Frontal cortex (tissue), 4 donors: ENCODE data around the gene LMX1B. TPM values are rescaled to one million over a fixed set of nuclear protein-coding genes. Genes with fewer than 3 reads are reported as not detected.
A peak's percentile ranks its signal among the peaks of the same experiment; 100 is the strongest.

Source experiments
- DNase-seq, 2 donors: peaks; one replicate each; pipeline ENCODE4 v3.0.0; 2012; ENCODE audit warnings: low spot score in 2 of 2
- FAIRE-seq: peaks from 2 replicates; lab custom pipeline; 2012; peaks lifted over from hg19 to GRCh38; lab: Jason Lieb, UNC
- total RNA-seq: library from RNA; depleted of rRNA; stranded (reverse); fragments of >200 nt; gene quantifications from one replicate; pipeline ENCODE4 v1.2.3, GENCODE V29; 2014
- donor health status: control.
- donor health status: control.
- donor health status: control.

LMX1B gene
- total RNA-seq, 1 donor from 2014 or later = under 0.01 TPM

DNA sequence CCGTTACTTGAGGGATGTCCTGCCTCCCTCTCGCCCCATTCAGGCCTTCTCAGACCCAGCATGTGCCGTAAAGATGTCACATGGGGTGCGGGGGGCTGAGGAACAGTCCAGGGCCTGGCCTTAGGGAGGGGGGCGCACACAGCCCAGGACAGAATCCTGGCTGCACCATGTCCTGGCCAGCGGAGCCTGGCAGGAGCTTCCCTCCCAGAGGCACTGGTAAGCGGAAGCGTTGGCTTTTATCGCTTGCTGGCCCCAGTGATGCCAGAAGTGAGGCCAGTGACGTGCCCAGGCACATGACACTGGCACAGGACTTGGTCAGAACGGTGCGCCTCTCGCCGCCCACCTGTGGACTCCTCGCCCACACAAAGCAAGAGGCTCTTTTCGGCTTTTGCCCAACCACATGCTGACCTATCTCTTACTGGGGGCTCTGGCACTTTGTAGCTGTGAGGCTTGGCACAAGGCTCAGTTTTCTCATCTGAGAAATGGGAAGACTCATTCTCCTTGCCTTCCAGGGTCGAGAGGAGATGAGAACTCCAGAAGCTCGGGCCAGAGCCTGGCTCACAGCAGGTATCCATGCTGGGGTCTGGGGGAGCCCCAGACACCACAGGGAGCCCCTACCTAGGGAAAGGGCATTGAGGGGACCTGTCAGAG, 59.0 kb downstream of the LMX1B start:
- FAIRE-seq = no peak
- no peak for DNase-seq

DNA sequence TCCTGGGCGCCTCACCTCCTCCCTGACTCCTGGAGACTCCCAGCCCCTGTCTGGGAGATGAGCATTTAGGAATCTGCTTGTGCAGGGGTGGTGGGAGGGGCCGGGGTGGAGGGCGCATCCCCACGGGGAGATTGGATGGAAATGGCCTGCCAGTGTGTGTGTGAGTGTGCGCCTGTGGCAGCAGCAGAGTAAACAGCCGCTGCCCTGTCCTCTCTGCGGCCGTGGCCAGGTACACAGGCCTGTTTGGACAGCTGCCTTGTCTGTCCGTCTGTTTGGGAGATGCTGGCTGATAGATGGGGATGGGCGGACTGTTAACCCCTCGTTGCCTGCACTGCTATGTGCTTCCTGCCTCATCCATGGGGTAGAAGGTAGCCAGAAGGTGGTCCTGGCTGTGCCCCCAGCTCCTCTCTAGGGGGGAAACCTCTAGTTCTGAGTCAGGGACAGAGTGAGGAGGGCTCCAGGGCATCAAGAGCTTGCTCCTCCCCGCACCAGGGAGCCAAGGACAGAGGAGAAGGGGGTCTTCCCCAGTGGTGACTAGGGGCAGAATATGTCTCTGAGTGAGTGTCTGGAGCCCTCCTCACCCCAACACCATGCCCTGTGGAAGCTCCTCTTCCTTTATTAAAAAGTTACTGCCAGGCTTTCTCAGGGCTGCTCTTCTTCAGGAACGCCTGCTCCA, 60.1 kb downstream of the LMX1B start:
- no peak for FAIRE-seq
- no peak for DNase-seq

DNA sequence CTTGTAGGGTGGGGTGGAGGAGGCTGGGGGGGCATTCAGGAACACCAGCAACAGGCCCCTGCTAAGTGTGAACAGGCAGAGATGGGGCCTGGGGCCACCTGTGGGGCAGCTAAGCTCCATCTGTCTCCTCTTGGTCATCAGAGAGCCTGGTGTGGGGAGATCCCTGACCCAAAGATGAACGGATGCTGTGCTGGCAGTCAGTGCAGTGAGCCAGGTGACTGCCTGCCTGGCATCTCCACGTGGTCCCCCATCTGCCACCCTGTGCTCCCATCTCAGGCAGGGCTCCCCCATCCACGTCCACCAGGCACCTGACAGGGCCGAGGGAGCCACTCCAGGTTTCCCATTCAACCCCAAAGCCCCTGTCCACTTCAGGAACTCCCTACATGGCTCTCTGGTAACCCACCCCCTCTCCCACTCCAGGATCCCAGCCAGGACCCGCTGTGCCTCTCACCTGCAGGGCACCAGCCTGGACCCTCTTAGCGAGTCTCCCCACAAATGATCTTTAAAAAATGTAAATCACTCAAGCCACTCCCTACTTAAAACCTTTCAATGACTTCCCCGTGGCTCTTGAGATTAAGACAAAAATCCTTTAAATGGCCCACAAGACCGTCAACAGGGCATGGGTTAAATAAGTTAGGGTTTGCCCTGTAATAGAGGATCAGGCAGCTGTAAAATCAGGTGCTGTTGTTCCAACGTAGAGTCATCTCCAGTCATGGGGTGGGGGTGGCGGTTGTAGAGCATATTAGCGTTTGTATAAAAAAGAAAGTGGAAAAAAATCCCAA, 60.8 kb downstream of the LMX1B start:
- DNase-seq = no peak

DNA sequence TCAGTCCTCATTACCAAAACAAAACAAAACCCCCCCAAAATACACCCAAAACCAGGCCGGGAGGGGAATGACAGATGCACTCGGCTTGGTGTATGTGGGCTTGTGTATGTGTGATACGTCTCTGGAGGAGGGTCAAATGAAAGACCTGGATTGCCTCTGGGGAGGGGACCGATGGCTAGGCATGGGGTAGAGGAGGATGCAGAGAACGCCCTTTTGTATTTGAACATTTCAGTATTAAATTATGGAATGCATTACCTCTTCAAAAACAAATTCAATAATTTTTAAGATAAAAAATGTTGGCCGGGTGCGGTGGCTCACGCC, 61.4 kb downstream of the LMX1B start:
- FAIRE-seq (no peak), DNase-seq (no peak)

More for the DNA sequence above, 60.8 kb downstream of the LMX1B start:
- no peak for FAIRE-seq

DNA sequence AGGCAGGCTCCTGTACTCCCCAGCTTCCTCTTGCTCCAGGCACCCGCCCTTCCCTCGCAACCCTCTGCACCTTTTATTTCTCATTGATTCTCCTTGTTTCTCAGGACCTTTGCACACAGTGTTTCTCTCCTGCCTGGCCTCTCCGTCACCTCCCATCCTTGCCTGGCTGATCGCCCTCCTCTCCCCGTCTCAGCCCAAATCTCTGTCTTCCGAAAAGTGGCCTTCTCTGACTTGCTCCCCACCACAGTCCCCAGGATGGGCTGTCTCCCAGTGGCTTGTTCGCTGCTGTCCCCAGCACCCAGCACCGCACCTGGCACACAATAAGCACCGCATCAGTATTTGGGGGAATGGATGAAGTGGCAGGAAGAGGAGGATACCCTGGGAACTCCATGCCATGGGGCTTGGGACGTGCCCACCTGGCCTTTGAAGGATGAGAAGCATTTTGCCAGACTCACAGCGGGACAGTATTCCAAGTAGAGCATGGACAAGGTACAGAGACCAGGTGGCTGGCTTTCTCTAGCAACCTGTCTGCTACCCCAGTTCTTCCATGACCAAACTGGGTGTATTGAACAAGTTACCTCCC, 62.5 kb downstream of the LMX1B start:
- FAIRE-seq (no peak), DNase-seq (no peak)

DNA sequence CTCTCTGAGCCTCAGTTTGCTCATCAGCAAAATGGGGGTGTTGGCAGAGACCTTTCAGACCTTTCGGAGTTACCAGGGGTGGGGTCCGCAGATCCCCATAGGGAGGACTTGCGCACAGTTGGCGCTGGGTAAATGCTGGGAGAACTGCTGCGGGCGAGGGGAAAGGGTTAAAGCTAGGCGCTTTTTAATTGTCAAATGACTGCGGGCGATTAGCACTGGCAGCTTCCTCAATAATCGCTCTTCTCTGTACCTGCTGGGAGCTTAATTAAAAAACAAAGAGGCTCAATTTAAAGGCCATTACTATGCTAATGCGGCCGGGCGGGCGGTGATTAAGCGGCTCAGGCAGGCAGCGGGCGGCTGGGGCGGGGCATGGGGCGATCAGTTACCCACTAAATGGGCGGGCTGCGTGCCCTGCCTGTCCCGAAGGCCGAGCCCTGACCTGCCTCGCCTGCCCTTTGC, 63.0 kb downstream of the LMX1B start:
- DNase-seq = no peak
- no peak for FAIRE-seq

DNA sequence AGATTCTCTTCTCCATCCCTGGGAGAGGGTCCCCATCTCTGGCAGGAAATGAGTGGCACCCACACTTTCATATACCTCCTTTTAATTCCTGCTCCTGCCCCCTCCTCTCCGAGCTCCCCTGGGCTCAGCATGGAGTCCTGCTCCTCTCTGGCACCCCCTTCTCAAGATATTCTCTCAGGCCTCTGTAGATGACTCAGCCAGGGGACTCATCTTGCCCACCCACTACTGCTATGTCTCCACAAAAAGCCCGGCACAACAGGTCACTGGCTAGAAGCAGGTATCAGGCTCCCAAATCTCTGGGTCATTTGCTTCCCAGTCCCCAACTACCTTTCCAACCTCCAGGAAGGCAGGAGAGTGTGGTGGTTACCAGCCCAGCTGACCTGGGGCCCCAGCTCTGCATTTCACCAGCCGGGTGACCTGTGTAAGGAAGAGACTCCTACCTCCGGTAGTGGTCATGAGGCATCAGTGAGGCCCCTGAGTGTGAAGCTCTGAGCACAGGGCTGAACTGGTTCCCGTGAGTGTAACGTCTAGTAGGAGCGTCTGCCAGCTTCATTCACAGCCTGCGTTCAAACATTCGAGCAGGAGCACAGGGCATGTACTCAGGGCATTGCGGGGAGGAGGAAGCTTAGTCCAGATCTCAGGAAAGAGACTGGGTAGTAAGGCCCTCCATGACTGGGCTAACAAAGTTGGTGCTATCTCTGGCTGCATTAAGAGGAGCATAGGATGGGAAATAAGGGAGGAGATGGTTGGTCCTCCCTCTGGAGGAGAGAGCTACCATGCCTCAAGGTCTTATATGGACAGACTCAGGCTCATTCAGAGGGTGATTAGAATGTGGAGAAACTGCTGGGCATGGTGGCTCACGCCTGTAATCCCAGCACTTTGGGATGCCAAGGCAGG, 63.7 kb downstream of the LMX1B start:
- DNase-seq (no peak), FAIRE-seq (no peak)

DNA sequence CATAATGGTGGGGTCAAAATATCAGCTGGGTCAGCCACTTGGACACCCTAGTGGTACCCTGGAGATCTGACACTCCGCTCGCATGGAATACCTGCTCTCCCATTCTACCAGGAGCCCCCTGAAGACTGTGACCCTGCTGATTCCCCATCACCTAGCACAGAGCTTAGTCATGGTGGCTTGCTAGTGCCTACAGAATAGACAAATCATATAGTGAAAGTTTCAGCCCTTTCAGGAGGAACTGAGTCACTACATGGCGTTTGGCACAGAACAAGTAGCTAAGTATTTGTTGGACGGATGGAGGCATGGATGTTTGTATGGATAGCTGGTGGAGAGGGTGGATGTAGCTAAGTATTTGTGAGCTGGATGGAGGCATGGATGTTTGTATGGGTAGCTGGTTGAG, 65.3 kb downstream of the LMX1B start:
- FAIRE-seq (no peak), DNase-seq (no peak)

DNA sequence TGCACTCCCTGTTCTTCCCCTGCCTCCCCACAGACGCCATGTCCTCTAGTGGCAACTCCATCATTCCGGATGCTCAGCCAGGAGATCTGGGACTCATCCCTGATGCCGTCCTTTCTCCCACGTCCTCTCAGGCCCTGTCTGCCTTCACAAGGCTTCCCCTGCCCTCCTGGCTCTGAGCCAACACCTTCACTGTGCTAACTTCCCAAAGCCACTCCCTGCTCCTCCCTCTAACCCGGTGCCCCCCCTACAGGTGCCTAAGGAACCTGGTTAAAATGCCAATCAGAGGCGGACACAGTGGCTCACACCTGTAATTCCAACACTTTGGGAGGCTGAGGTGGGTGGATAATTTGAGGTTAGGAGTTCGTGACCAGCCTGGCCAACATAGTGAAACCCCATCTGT, 67.6 kb downstream of the LMX1B start:
- FAIRE-seq (no peak), DNase-seq (no peak)

DNA sequence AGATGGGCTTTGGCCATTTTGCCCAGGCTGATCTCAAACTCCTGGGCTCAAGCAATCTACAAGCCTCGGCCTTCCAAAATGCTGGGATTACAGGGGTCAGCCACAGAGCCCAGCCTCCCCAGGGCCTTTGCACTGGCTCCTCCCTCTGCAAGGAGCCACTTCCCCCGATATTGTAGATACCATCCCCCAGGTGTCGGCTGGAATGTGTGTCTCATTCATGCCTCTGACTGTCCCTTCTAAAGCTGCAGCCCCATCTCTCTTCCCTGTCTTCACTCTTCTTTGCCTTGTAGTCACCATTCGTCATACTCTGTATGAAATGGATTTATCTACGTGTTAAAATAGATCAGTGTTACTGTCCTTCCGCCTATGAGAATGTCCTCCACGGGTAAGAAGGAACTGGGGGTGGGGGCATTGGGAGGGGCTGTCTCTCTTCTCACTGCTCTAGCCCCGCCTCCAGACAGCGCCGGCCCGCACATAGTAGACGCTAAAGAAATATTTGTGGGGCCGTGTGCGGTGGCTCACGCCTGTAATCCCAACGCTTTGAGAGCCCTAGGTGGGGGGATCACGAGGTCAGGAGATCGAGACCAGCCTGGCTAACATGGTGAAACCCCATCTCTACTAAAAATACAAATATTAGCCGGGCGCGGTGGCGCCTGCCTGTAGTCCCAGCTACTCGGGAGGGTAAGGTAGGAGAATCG, 68.5 kb downstream of the LMX1B start:
- DNase-seq (no peak), FAIRE-seq (no peak)

DNA sequence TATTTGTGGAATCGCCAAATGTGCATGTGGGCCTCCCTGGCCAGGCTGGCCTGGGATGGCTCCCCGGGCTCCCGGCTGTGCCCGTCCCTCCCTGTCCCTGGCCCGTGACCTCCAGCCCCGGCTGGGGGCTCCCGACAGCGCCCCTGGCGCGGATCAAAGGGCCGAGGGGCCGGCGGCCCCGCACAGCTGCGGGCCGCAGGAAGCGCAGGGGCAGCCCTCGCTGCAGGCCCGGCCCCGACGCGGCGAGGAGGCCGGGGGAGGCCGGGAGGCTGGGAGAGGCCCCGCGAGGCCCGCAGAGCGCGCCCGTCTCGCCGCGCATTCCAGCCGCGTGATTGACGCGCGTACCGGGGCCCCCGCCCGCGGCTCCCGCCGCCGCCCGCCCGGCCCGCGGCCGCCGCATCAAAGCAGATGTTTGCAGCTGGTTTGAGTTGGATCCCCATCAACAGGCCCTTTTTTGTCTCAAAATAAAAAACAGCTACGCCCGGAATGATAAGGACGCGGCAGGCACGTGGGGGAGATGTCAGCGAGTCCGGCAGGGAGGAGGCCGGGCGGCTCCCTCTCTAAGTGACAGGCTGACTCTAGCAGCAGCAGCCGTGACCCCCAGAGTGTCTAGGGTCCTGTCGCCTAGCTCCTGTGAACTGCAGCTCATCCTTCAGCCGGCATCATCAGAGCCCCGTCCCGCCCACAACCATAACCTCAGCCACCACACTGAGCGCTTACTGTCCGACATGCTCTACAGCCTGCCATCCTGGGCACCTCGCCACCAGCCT, 69.4 kb downstream of the LMX1B start:
- DNase-seq (peak; percentile 62 to 65), FAIRE-seq (no peak)

DNA sequence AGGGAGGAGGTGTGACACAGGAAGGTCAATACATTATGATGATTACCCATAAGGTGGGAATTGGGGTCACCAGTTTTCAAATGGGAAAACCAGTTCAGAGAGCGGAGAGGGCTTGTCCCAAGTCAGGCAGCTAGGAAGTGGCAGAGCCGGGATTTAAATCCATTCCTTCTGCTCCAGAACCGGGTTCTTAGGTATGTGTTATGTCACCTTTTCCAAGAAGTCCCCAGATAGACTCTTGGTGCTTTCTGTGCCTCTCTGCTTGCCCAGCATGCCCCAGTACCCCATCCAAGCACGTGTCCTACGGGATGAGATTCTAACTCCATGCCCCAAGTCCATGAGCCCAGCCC, 69.9 kb downstream of the LMX1B start:
- DNase-seq (no peak), FAIRE-seq (no peak)

DNA sequence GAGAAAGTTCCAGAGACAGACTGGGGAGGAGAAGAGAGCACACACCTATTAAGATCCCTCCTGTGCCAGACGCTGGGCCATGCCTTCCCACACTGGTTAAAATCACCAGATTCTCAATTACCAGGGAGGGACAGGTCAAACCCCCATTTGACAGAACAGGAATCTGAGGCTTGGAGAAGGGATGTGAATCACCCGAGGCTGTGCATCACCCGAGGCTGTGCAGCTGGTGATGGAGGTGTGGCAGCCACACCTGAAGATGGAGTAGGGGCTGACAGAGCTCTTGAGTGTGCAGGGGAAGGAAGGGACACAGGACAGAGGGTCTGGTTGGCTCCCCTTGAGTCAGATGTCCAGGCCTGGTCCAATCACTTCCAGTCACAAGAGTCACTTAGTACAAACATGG, 70.6 kb downstream of the LMX1B start:
- no peak for DNase-seq
- FAIRE-seq = no peak

DNA sequence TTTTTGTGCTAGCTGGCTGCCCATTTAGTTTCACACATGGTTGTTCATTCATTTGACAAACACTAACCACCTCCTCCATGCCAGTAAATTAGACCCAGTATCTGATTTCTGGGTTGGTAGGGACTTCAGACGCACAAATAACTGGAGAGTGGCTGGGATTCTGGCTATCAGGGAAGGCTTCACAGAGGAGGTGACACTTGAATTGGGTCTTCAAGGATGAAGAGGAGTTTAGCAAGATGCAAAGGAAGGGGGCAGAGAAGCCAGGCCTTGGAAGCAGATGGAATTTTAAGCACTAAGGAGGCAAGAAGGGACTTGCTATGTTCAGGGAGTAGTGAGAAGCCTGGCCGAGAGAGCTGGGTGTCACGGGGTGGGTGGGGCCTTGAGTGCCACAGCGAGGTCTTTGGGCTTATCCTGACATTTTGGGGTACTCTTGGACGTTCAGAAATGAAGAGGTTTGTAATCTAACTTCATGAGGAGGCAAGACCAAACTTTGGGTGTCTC, 71.3 kb downstream of the LMX1B start:
- DNase-seq (no peak), FAIRE-seq (no peak)

DNA sequence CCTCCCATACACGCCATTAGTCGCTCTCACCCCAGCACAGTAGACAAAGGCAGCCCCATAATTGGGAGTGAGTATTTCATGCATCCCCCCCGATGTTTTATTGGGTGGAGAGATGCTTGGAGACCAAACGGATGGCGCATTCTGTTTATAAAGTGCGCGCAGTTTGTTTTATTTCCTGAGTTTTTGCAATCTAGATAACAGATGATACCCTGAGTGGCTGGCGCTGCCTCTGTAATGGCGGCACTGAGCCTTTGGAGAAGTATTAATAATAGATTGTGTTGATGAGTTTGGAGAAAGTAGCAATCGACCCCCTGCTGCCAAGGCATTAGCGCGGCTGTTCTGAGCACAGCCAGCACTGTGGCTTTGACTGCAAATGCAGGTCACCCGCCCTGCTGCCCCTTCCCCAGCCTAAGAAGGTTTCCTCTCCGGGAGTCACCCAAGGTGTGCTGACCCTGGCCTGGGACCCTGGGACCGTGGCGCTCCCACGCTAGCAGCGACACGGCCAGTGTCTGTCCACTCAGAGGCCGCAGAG, 74.3 kb downstream of the LMX1B start:
- DNase-seq = no peak
- no peak for FAIRE-seq

DNA sequence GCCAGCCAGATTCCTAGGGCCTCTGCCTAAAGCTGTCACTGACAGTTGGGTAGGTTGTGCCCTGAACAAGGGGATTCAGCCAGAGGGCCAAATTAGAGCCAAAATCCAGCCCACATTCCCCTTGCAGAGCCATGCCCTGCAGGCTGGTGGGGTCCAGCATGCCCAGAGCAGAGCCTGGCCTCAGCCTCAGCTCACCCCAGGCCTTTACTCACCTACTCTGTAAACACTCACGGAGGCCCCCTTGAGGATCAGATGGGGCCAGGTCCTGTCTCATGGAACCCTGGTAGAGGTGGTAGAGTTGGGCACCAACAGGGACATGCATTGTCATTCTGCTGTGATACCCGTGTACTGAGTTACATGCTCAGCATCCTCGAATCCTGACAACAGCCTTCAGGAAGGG, 74.9 kb downstream of the LMX1B start:
- no peak for DNase-seq

DNA sequence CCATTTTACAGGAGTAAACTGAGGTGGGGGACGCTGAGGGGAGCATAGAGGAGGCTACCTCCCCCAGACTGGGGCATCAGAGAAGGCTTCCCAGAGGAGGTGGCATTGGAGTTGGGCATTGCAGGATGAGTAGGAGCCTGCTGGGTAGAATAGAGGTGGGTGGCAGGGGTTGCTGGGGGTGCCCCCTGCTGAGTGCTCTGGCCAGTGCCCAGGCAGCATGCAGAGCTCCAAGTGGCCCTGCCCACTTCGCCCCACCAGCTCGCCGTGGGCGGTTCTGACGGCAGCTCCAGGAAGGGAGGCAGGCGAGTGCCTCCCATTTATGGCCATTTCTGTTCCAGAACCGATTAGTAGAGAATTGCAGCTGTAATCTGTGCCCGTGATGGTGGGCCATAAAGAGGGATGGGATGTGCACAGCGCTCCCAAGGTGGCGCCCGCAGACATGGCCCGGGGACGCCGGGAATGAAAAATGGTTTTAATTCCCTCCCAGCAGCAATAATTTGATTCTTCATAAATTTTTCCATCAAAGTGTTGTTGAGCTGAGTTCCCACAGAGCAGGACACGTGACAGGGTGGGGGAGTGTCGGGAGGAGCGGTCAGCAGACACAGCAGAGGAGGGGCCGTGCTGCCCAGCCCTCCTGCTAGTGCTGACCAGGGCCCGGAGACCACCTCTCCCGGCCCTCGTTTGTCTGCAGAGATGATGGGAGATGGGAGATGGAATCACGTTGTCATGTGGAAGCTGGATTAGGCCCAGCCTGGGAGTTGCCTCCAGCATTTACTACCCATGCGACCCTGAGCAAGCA, 75.5 kb downstream of the LMX1B start:
- FAIRE-seq (no peak), DNase-seq (no peak)

More for the DNA sequence above, 74.9 kb downstream of the LMX1B start:
- FAIRE-seq = no peak
